ENCODE data around the gene TERB2. TPM values are rescaled to one million over a fixed set of nuclear protein-coding genes. Genes with fewer than 3 reads are reported as not detected.

TERB2 gene

GRCh38 chr15:45027220-45027619 is 70.7 kb downstream of the TERB2 start:
- Histone ChIP-seq H3K27me3 (ENCODE audit: control insufficient read depth, insufficient read depth, low read length) (no peaks in the 10 kb centered on the region), H3K9me3 (replicated peaks; ENCODE audit: low read length) (no peaks in the 10 kb centered on the region), H3K4me3 (ENCODE audit: low read length) (no peak overlapping the region), H3K36me3 (ENCODE audit: insufficient read depth, low read length) (no peaks in the 10 kb centered on the region), H3K4me1 (ENCODE audit: control insufficient read depth, insufficient read depth, low read length) (peaks cover 12% of the 10 kb centered on the region), H3K4me2 (ENCODE audit: low read length) (no peak overlapping the region), H3K9ac (ENCODE audit: low read depth, low read length) (no peak overlapping the region)

Small RNA genes within 50 kb of the gene (small RNA-seq; reads per million reads assigned to genes)
- gene RNU1-78P (not detected), gene RNU6-1108P (not detected), gene RNU6-1332P (not detected), gene RNU6-966P (not detected)
